ENCODE measurements around the gene TTYH2. TPM values are rescaled to one million over a fixed set of nuclear protein-coding genes. Genes with fewer than 3 reads are reported as not detected.

The TTYH2 gene
- total RNA-seq, 4 donors from 2014 or later = 12.4 to 24.7 (median 18.8) TPM

GRCh38 chr17:74270333-74270732 is 57.0 kb downstream of the TTYH2 start:
- no peaks in the 10 kb centered on the region for H3K9me3 ChIP-seq
- intact Hi-C loops (cut with DNase I) = loop anchor here (2.0 kb wide), 1 partner anchor 60 kb away; no protein-coding TSS in a partner anchor
- 66 to 76% methylated on average over 10 of the region's 10 CpGs for WGBS, 2 donors
- peaks cover 14 to 42% of the 10 kb centered on the region in 2 donors for H3K4me1 ChIP-seq
- TF ChIP-seq POLR2A (IDR thresholded peaks at IDR 0.05) (no peak), CTCF (IDR thresholded peaks at IDR 0.05) (no peak)
- DNase-seq = no peak
- no peaks in the 10 kb centered on the region for H3K36me3 ChIP-seq
- no peak overlapping the region for H3K4me3 ChIP-seq (replicated peaks in 1 of 3)
- H3K27ac ChIP-seq = no peak overlapping the region
- H3K27me3 ChIP-seq = no peaks in the 10 kb centered on the region

GRCh38 chr17:74271281-74271680 is 57.9 kb downstream of the TTYH2 start:
- Histone ChIP-seq H3K9me3 (no peaks in the 10 kb centered on the region), H3K4me1 (peaks cover 14 to 51% of the 10 kb centered on the region in 2 donors), H3K27ac (no peak overlapping the region), H3K4me3 (replicated peaks in 1 of 3) (no peak overlapping the region), H3K27me3 (no peaks in the 10 kb centered on the region), H3K36me3 (no peaks in the 10 kb centered on the region)
- WGBS, 2 donors = 80 to 88% methylated on average over 3 of the region's 3 CpGs
- no peak for TF ChIP-seq POLR2A (IDR thresholded peaks at IDR 0.05)
- no peak for TF ChIP-seq CTCF (IDR thresholded peaks at IDR 0.05)
- no peak for DNase-seq
- intact Hi-C loops (cut with DNase I) = loop anchor here (2.0 kb wide), 1 partner anchor 60 kb away; no protein-coding TSS in a partner anchor

- intact Hi-C loops (cut with DNase I) = loop anchor here (2.0 kb wide), 1 partner anchor 61 kb away; no protein-coding TSS in a partner anchor
- 37 to 42% methylated on average over 13 of the region's 13 CpGs for WGBS, 2 donors
- DNase-seq = peak; percentile 93 to 94
- no peak for TF ChIP-seq POLR2A (IDR thresholded peaks at IDR 0.05)
- TF ChIP-seq CTCF (IDR thresholded peaks at IDR 0.05) = no peak
- H3K9me3 ChIP-seq = no peaks in the 10 kb centered on the region
- H3K4me3 ChIP-seq (replicated peaks in 1 of 3) = no peak overlapping the region
- no peaks in the 10 kb centered on the region for H3K36me3 ChIP-seq
- peaks cover 14 to 54% of the 10 kb centered on the region in 2 donors for H3K4me1 ChIP-seq
- H3K27me3 ChIP-seq = no peaks in the 10 kb centered on the region
- H3K27ac ChIP-seq = no peak overlapping the region
These were observed 58.7 kb downstream of the TTYH2 start for GRCh38 chr17:74271901-74272561.

GRCh38 chr17:74272731-74273201 is 59.4 kb downstream of the TTYH2 start:
- peaks cover 14 to 54% of the 10 kb centered on the region in 2 donors for H3K4me1 ChIP-seq
- no peak overlapping the region for H3K4me3 ChIP-seq (replicated peaks in 1 of 3)
- intact Hi-C loops (cut with DNase I) = no loop called here
- no peak overlapping the region for H3K27ac ChIP-seq
- no peaks in the 10 kb centered on the region for H3K36me3 ChIP-seq
- 65 to 72% methylated on average over 9 to 10 of the region's 10 CpGs for WGBS, 2 donors
- TF ChIP-seq POLR2A (IDR thresholded peaks at IDR 0.05) (no peak), CTCF (IDR thresholded peaks at IDR 0.05) (no peak)
- H3K27me3 ChIP-seq = no peaks in the 10 kb centered on the region
- H3K9me3 ChIP-seq = no peaks in the 10 kb centered on the region
- DNase-seq = no peak

GRCh38 chr17:74274060-74274708 is 60.8 kb downstream of the TTYH2 start, which contains the start of gene DNAI2:
TSS of gene DNAI2 (plus strand) at chr17:74274234. CDS start at chr17:74281818, 7,584 bp downstream.
- Histone ChIP-seq H3K4me3 (replicated peaks in 1 of 3) (no peak within 1 kb of the TSS), H3K9me3 (no peaks in the 10 kb centered on the region), H3K4me1 (peaks cover 8 to 43% of the 10 kb centered on the region in 2 donors), H3K27ac (no peak within 1 kb of the TSS), H3K27me3 (no peaks in the 10 kb centered on the region), H3K36me3 (no peaks in the 10 kb centered on the region)
- intact Hi-C loops (cut with DNase I) = no loop called here
- DNase-seq = peak in 1 of 2 donors; percentile 22
- TF ChIP-seq POLR2A (IDR thresholded peaks at IDR 0.05) = no peak
- TF ChIP-seq CTCF (IDR thresholded peaks at IDR 0.05) = no peak
- 17 to 34% methylated on average over 14 to 19 of the region's 33 CpGs for WGBS, 2 donors
